Fibroblast of mammary gland (primary cell): ENCODE measurements around the gene MYH7B.
A peak's percentile ranks its signal among the peaks of the same experiment; 100 is the strongest.

Experiments used
- DNase-seq: peaks from one replicate; pipeline ENCODE4 v3.0.0-alpha.2; 2010; ENCODE audit warnings: low read depth
- H3K4me3 ChIP-seq: 2 replicates; pipeline ENCODE4 v1.5.1; 2011; ENCODE audit warnings: low read depth, mild to moderate bottlenecking, low read length, moderate library complexity; ENCODE audit not compliant: control insufficient read depth
- CTCF ChIP-seq: conservative IDR thresholded peaks from 2 replicates; pipeline ENCODE4 v1.5.1; 2011; ENCODE audit warnings: low read depth, low read length, inconsistent platforms; ENCODE audit not compliant: control insufficient read depth, insufficient read depth

MYH7B gene

DNA sequence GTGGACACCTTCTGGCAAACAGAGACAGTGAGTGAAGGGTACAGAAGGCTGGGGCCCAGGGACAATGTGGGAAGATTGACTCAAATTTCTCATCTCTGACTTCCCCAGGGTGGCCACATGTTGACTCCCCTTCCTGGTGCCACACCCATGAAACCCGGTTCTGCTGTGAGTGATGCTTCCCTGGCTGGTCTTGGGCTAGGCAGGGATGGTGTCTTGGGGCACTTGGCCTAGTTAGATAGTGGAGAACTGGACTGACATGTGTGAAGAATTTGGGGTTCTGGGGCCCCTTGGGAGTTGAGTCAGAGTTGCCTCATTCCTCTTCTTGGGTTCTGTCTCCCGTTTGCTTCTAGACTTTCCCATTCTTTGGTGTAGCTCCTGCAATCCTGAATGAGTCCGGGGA lies 34.2 kb upstream of the MYH7B start:
- no peak for DNase-seq
- no peak for TF ChIP-seq CTCF
- H3K4me3 ChIP-seq: no peak overlapping the region

- DNase-seq: peak; percentile 81
- no peak for TF ChIP-seq CTCF
- H3K4me3 ChIP-seq: no peak overlapping the region
Observed at GRCh38 chr20:34922654-34923381, 32.9 kb upstream of the MYH7B start.

GRCh38 chr20:34923414-34923813 lies 32.3 kb upstream of the MYH7B start:
- DNase-seq: no peak
- no peak overlapping the region for H3K4me3 ChIP-seq
- no peak for TF ChIP-seq CTCF

DNA sequence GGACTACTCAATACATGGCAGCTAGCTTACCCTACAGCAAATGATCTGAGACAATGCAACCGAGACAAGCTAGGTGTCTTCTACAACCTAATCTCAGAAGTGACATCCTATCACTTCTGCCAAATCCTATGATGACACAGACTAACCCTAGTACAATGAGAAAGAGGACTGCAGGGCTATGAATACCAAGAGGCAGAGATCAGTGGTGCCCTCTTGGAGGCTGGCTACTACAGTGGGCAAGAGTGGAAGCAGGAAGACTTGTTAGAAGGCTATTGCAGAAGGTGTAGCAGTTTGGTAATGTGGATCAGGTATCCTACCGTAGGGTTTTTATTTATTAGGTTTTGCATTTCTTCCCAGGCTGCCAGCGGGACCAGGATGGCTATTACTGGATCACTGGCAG lies 30.3 kb upstream of the MYH7B start:
- no peak overlapping the region for H3K4me3 ChIP-seq
- DNase-seq: no peak

DNA sequence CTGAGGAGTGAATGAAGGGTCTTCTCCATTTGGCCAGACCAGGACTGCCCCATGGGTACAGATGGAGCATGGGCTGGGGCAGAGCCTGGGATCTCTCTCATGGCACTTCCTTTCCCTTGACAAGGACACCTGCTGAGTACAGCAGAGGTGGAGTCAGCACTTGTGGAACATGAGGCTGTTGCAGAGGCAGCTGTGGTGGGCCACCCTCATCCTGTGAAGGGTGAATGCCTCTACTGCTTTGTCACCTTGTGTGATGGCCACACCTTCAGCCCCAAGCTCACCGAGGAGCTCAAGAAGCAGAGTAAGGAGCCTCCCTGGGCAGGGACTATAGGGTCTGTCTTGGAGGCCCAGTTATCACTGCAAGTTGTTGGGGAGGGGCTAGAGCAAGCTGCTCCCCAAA lies 29.7 kb upstream of the MYH7B start:
- DNase-seq: no peak
- no peak for TF ChIP-seq CTCF
- H3K4me3 ChIP-seq: no peak overlapping the region

More for the DNA sequence above, 30.3 kb upstream of the MYH7B start:
- TF ChIP-seq CTCF: no peak

GRCh38 chr20:34926581-34926980 lies 29.1 kb upstream of the MYH7B start:
- TF ChIP-seq CTCF: no peak
- no peak overlapping the region for H3K4me3 ChIP-seq
- DNase-seq: no peak
